Measurements from ENCODE around the gene TECPR1.

TECPR1 gene

GRCh38 chr7:98193474-98194180, 58.4 kb downstream of the TECPR1 start:
- TF ChIP-seq CTCF (IDR thresholded peaks at IDR 0.05; ENCODE audit: insufficient read depth, low read depth, low read length, missing control alignments), result no peak
- H3K4me3 ChIP-seq (ENCODE audit: low read depth, low read length), result no peak overlapping the region

GRCh38 chr7:98192781-98193457, 59.1 kb downstream of the TECPR1 start:
- TF ChIP-seq CTCF (IDR thresholded peaks at IDR 0.05; ENCODE audit: insufficient read depth, low read depth, low read length, missing control alignments), result no peak
- no peak for DNase-seq (ENCODE audit: low read depth)
- H3K4me3 ChIP-seq (ENCODE audit: low read depth, low read length), result no peak overlapping the region

More at GRCh38 chr7:98193474-98194180, 58.4 kb downstream of the TECPR1 start:
- no peak for DNase-seq (ENCODE audit: low read depth)

GRCh38 chr7:98191668-98192431, 60.2 kb downstream of the TECPR1 start:
- DNase-seq (ENCODE audit: low read depth), result no peak
- no peak overlapping the region for H3K4me3 ChIP-seq (ENCODE audit: low read depth, low read length)
- TF ChIP-seq CTCF (IDR thresholded peaks at IDR 0.05; ENCODE audit: insufficient read depth, low read depth, low read length, missing control alignments), result no peak

GRCh38 chr7:98189559-98189958, 62.5 kb downstream of the TECPR1 start:
- no peak overlapping the region for H3K4me3 ChIP-seq (ENCODE audit: low read depth, low read length)
- no peak for TF ChIP-seq CTCF (IDR thresholded peaks at IDR 0.05; ENCODE audit: insufficient read depth, low read depth, low read length, missing control alignments)
- no peak for DNase-seq (ENCODE audit: low read depth)

GRCh38 chr7:98187138-98187502, 64.9 kb downstream of the TECPR1 start:
- no peak for TF ChIP-seq CTCF (IDR thresholded peaks at IDR 0.05; ENCODE audit: insufficient read depth, low read depth, low read length, missing control alignments)
- DNase-seq (ENCODE audit: low read depth), result no peak
- H3K4me3 ChIP-seq (ENCODE audit: low read depth, low read length), result no peak overlapping the region

GRCh38 chr7:98186452-98187137, 65.4 kb downstream of the TECPR1 start:
- no peak for DNase-seq (ENCODE audit: low read depth)

More at GRCh38 chr7:98186452-98187137, 65.4 kb downstream of the TECPR1 start:
- H3K4me3 ChIP-seq (ENCODE audit: low read depth, low read length), result no peak overlapping the region
- no peak for TF ChIP-seq CTCF (IDR thresholded peaks at IDR 0.05; ENCODE audit: insufficient read depth, low read depth, low read length, missing control alignments)

All from GM12865 (cell line).